NB4 (cell line): Measurements from ENCODE around the gene C22orf39.

Experiments
- CTCF ChIP-seq: IDR thresholded peaks from one replicate; pipeline ENCODE4 v1.5.1; 2012; ENCODE audit warnings: low read depth, low read length
- POLR2A ChIP-seq: IDR thresholded peaks from 2 replicates; pipeline ENCODE4 v1.6.1; 2011; ENCODE audit warnings: mild to moderate bottlenecking; ENCODE audit not compliant: insufficient read length; ENCODE audit errors: extremely low read depth

- no peak for TF ChIP-seq CTCF
- TF ChIP-seq POLR2A, result no peak
Observed at GRCh38 chr22:19476023-19476422, 28.5 kb upstream of the C22orf39 start.
